Measurements from ENCODE around the gene STIM1.
A peak's percentile ranks its signal among the peaks of the same experiment; 100 is the strongest.
"Not testable (repeated sequence)": the region's sequence is repeated elsewhere in the genome, so short reads cannot be mapped to it uniquely, and the experiment has no call there.

STIM1 gene

GRCh38 chr11:3888876-3889275 is 33.4 kb downstream of the STIM1 start:
- no peak for DNase-seq

GRCh38 chr11:3890014-3890413 is 34.5 kb downstream of the STIM1 start:
- no peak for DNase-seq

- no peak for DNase-seq
Measured at GRCh38 chr11:3890806-3891205, 35.3 kb downstream of the STIM1 start.

- DNase-seq = no peak
Measured at GRCh38 chr11:3891751-3892150, 36.3 kb downstream of the STIM1 start.

- no peak for DNase-seq
Measured at GRCh38 chr11:3892156-3892555, 36.7 kb downstream of the STIM1 start.

GRCh38 chr11:3893311-3893710 is 37.8 kb downstream of the STIM1 start:
- no peak for DNase-seq

- no peak for DNase-seq
Measured at GRCh38 chr11:3894128-3894731, 38.8 kb downstream of the STIM1 start.

GRCh38 chr11:3896644-3897043 is 41.2 kb downstream of the STIM1 start:
- no peak for DNase-seq

- not testable (repeated sequence) for DNase-seq
Measured at GRCh38 chr11:3900230-3900629, 44.8 kb downstream of the STIM1 start.

- no peak for DNase-seq
Measured at GRCh38 chr11:3901249-3902025, 46.0 kb downstream of the STIM1 start.

- DNase-seq = no peak
Measured at GRCh38 chr11:3902441-3902840, 47.0 kb downstream of the STIM1 start.

- no peak for DNase-seq
Measured at GRCh38 chr11:3903207-3903896, 47.9 kb downstream of the STIM1 start.

- no peak for DNase-seq
Measured at GRCh38 chr11:3904228-3904627, 48.8 kb downstream of the STIM1 start.

GRCh38 chr11:3905080-3905953 is 49.9 kb downstream of the STIM1 start:
- DNase-seq = peak; percentile 59 to 71

GRCh38 chr11:3906166-3906565 is 50.7 kb downstream of the STIM1 start:
- no peak for DNase-seq

GRCh38 chr11:3907590-3907989 is 52.1 kb downstream of the STIM1 start:
- DNase-seq = no peak

GRCh38 chr11:3909901-3910300 is 54.4 kb downstream of the STIM1 start:
- no peak for DNase-seq

- no peak for DNase-seq
Measured at GRCh38 chr11:3911908-3912505, 56.5 kb downstream of the STIM1 start.

- DNase-seq = no peak
Measured at GRCh38 chr11:3913921-3914320, 58.5 kb downstream of the STIM1 start.

GRCh38 chr11:3914805-3915204 is 59.3 kb downstream of the STIM1 start:
- no peak for DNase-seq

GRCh38 chr11:3916962-3917361 is 61.5 kb downstream of the STIM1 start:
- peak; percentile 32 to 51 for DNase-seq

GRCh38 chr11:3920148-3920852 is 64.8 kb downstream of the STIM1 start:
- DNase-seq = peak; percentile 82
